Ishikawa (cell line): ENCODE measurements around the gene MYL7.

Experiments used
- CEBPB ChIP-seq: IDR thresholded peaks from 2 replicates; pipeline ENCODE4 v1.6.1; 2012
- CREB1 ChIP-seq: IDR thresholded peaks from 2 replicates; pipeline ENCODE4 v1.6.1; 2012; ENCODE audit warnings: low read depth
- EGR1 ChIP-seq: IDR thresholded peaks from 2 replicates; pipeline ENCODE4 v1.6.1; 2012
- EP300 ChIP-seq: IDR thresholded peaks from 2 replicates; pipeline ENCODE4 v1.6.1; 2012; ENCODE audit warnings: borderline replicate concordance
- FOXM1 ChIP-seq: IDR thresholded peaks from 2 replicates; pipeline ENCODE4 v1.6.1; 2012; ENCODE audit warnings: low read depth, borderline replicate concordance
- NFIC ChIP-seq: IDR thresholded peaks from 2 replicates; pipeline ENCODE4 v1.6.1; 2012
- RAD21 ChIP-seq: IDR thresholded peaks from 2 replicates; pipeline ENCODE4 v1.6.1; 2012; ENCODE audit warnings: low read depth
- TAF1 ChIP-seq: IDR thresholded peaks from 2 replicates; pipeline ENCODE4 v1.6.1; 2012; ENCODE audit warnings: low read depth, mild to moderate bottlenecking
- TCF12 ChIP-seq: IDR thresholded peaks from 2 replicates; pipeline ENCODE4 v1.6.1; 2012; ENCODE audit warnings: low read depth
- TEAD4 ChIP-seq: IDR thresholded peaks from 2 replicates; pipeline ENCODE4 v1.6.1; 2012
- YY1 ChIP-seq: IDR thresholded peaks from 2 replicates; pipeline ENCODE4 v1.6.1; 2012; ENCODE audit warnings: low read depth
- ZBTB7A ChIP-seq: IDR thresholded peaks from 2 replicates; pipeline ENCODE4 v1.6.1; 2012; ENCODE audit warnings: low read depth
- TF ChIP-seq, protein P1 (sequence below): IDR thresholded peaks from 2 replicates; pipeline ENCODE4 v1.6.1; 2012
- TF ChIP-seq, protein P2 (sequence below): IDR thresholded peaks from 2 replicates; pipeline ENCODE4 v1.6.1; 2012; ENCODE audit warnings: low read depth, mild to moderate bottlenecking
- TF ChIP-seq, protein P3 (sequence below): IDR thresholded peaks from 2 replicates; pipeline ENCODE4 v1.6.1; 2012

Gene MYL7

DNA sequence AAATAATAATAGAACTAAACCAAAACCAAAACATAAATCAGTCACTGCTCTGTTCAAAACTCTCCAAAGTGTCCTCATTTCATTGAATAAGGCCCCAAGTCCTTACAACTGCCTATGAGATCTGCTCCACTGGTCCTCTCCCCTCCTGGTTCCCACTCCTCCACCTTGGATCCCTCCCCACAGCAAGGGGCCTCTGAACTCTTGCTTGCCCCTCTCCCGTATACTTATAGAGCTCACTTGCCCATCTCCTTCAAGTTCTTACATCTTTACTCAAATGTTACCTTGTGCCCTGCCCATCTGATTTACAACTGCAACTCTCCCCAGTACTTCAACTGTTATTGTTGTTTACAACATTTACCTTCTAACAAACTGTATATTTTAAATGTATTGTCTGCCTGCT lies 18.6 kb downstream of the MYL7 start:
- TF ChIP-seq TCF12 (no peak), NFIC (no peak), EP300 (no peak), TAF1 (no peak), YY1 (no peak)

DNA sequence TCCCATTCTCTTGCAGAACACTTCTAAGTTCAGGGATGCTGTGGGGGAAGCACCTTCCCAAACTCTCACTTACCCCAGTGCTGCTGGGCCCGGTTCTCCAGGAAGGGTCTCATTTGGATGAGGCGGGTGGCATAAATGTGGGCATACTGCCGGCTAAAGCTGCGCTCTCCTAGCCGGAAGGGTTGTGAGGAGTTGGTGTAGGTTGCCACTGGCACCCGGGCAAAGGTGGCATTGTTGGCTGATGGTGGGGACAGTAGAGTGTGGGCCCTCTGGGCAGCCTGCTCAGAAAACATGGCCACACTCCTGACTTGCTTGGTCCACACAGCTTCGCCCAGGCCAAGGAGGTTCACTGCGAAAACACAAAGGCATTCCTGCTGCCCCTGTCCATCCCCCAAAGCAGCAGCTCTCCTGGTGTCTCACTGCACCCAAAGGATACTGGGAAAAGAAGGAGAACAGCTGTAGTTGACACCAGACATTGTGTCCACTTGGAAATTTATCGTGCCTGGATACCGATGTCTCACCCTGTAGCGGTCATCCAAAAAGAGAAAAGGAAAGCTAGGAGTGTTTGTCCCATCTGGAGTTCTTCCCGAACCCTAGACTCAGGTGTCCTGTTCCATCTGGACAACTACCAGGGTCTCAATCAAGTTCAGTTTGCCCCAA lies 19.2 kb downstream of the MYL7 start:
- TF ChIP-seq ZBTB7A = no peak
- TF ChIP-seq, protein P1, sequence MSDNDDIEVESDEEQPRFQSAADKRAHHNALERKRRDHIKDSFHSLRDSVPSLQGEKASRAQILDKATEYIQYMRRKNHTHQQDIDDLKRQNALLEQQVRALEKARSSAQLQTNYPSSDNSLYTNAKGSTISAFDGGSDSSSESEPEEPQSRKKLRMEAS = no peak
- TF ChIP-seq RAD21 = no peak
- TF ChIP-seq EGR1 = no peak
- no peak for TF ChIP-seq FOXM1
- TF ChIP-seq CREB1 = no peak
- no peak for TF ChIP-seq YY1
- no peak for TF ChIP-seq TEAD4
- TF ChIP-seq, protein P2, sequence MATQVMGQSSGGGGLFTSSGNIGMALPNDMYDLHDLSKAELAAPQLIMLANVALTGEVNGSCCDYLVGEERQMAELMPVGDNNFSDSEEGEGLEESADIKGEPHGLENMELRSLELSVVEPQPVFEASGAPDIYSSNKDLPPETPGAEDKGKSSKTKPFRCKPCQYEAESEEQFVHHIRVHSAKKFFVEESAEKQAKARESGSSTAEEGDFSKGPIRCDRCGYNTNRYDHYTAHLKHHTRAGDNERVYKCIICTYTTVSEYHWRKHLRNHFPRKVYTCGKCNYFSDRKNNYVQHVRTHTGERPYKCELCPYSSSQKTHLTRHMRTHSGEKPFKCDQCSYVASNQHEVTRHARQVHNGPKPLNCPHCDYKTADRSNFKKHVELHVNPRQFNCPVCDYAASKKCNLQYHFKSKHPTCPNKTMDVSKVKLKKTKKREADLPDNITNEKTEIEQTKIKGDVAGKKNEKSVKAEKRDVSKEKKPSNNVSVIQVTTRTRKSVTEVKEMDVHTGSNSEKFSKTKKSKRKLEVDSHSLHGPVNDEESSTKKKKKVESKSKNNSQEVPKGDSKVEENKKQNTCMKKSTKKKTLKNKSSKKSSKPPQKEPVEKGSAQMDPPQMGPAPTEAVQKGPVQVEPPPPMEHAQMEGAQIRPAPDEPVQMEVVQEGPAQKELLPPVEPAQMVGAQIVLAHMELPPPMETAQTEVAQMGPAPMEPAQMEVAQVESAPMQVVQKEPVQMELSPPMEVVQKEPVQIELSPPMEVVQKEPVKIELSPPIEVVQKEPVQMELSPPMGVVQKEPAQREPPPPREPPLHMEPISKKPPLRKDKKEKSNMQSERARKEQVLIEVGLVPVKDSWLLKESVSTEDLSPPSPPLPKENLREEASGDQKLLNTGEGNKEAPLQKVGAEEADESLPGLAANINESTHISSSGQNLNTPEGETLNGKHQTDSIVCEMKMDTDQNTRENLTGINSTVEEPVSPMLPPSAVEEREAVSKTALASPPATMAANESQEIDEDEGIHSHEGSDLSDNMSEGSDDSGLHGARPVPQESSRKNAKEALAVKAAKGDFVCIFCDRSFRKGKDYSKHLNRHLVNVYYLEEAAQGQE = no peak
- TF ChIP-seq, protein P3, sequence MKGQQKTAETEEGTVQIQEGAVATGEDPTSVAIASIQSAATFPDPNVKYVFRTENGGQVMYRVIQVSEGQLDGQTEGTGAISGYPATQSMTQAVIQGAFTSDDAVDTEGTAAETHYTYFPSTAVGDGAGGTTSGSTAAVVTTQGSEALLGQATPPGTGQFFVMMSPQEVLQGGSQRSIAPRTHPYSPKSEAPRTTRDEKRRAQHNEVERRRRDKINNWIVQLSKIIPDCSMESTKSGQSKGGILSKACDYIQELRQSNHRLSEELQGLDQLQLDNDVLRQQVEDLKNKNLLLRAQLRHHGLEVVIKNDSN = no peak
- TF ChIP-seq TCF12 = no peak
- TF ChIP-seq EP300 = no peak

DNA sequence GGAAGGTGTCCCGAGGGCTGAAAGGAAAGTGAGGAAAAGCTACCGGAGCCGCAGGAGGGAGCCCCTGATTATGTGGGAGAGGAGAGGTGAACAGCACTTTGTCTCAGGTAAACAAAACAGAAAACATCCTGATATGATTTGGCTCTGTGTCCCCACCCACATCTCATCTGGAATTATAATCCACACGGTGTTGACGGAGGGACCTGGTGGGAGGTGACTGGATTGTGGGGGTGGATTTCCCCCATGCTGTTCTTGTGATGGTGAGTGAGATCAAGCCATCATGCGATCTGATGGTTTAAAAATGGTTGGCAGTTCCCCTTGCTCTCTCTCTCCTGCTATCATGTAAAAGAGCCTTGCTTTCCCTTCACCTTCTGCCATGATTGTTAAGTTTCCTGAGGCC lies 20.7 kb downstream of the MYL7 start:
- TF ChIP-seq FOXM1 (no peak), YY1 (no peak), NFIC (no peak), EGR1 (no peak), EP300 (no peak), CEBPB (no peak), TEAD4 (no peak), TAF1 (no peak), CREB1 (no peak), ZBTB7A (no peak), RAD21 (no peak), TCF12 (no peak)
- TF ChIP-seq, protein P1 = no peak
- TF ChIP-seq, protein P2 = no peak
- TF ChIP-seq, protein P3 = no peak

DNA sequence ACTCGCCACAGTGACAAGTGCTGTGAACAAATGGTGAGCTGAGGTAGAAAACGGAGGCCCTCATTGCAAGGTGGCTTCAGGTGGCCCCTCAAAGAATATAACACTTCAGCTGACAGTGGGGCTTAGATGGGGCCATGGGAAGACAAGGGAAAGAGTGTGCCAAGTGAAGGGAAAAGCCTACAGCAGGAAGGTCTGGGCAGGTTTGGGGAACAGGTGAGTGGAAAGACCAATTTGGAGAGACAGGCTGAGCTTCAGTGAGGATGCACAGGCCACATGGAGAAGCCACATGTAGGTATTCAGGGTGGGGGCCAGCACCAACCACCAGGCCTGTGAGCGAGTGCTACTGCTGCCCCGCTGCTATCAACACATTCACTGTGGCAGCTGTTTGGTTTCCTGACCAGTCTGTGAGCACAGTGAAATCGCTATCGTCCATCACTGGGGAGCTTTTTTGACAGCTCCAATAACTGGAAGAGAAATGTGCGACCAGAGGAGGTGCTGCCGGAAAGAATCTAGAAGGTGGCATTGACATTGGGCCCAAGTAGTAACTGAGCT lies 21.2 kb downstream of the MYL7 start:
- TF ChIP-seq CEBPB = no peak
- no peak for TF ChIP-seq NFIC
- TF ChIP-seq RAD21 = no peak
- no peak for TF ChIP-seq EP300
- TF ChIP-seq EGR1 = no peak
- TF ChIP-seq, protein P1 = no peak
- TF ChIP-seq ZBTB7A = no peak
- TF ChIP-seq TCF12 = no peak
- no peak for TF ChIP-seq YY1
- TF ChIP-seq, protein P3 = no peak
- TF ChIP-seq CREB1 = no peak
- no peak for TF ChIP-seq FOXM1
- no peak for TF ChIP-seq TAF1
- TF ChIP-seq, protein P2 = no peak
- TF ChIP-seq TEAD4 = no peak
